Measurements from ENCODE around the gene RAPGEF2. TPM values are rescaled to one million over a fixed set of nuclear protein-coding genes. Genes with fewer than 3 reads are reported as not detected.
A peak's percentile ranks its signal among the peaks of the same experiment; 100 is the strongest.

RAPGEF2 gene
- total RNA-seq, 4 donors from 2014 or later, result 14.1 to 30.5 (median 21.4) TPM

DNA sequence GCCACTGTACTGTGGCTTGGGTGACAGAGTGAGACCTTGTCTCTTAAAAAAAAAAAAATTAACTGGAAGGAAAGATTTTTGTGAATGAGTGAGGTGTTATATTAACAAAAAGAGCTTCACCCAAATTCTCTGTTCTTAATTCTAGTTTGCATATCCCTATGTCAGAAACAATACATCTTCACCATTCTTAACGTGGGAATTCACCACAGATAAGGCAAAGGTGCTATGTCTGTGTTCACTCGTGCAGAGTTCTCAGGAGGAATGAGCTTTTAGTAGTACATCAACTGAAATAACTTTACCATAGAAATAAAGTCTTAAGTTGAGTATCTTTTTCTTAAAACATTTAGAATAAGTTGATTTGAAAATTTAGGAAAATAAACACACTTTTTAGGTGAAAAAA, 135.1 kb downstream of the RAPGEF2 start:
- 65 to 66% methylated on average over 2 of the region's 2 CpGs for WGBS, 2 donors

DNA sequence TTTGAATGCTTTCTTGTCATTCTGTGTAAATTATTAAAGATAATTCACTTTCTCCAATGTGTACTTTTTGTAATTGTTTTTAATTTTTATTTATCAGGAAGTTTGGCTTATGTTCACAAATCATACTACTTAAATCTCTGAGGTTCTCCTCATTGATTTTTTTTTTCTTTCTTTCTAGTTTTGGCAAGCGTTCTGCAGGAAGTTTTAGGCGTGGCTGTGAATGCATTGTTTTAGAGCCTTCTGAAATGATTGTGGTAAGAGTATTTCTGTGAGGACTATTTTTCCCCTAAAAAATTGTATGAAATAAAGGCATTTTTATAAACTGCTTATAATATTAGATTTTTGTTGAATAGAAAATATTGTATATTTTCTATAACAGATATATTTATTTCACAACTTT, 135.8 kb downstream of the RAPGEF2 start:
- Histone ChIP-seq H3K27ac (peak overlapping the region in 1 of 4 donors; percentile 28), H3K4me1 (peaks cover 0 to 16% (median 0%) of the 10 kb centered on the region in 3 donors), H3K36me3 (no peaks in the 10 kb centered on the region), H3K27me3 (no peaks in the 10 kb centered on the region), H3K9me3 (no peaks in the 10 kb centered on the region), H3K4me3 (no peak overlapping the region)
- 14 to 36% methylated on average over 2 of the region's 2 CpGs for WGBS, 2 donors
- TF ChIP-seq POLR2A (IDR thresholded peaks at IDR 0.05), result no peak
- TF ChIP-seq, protein P1, sequence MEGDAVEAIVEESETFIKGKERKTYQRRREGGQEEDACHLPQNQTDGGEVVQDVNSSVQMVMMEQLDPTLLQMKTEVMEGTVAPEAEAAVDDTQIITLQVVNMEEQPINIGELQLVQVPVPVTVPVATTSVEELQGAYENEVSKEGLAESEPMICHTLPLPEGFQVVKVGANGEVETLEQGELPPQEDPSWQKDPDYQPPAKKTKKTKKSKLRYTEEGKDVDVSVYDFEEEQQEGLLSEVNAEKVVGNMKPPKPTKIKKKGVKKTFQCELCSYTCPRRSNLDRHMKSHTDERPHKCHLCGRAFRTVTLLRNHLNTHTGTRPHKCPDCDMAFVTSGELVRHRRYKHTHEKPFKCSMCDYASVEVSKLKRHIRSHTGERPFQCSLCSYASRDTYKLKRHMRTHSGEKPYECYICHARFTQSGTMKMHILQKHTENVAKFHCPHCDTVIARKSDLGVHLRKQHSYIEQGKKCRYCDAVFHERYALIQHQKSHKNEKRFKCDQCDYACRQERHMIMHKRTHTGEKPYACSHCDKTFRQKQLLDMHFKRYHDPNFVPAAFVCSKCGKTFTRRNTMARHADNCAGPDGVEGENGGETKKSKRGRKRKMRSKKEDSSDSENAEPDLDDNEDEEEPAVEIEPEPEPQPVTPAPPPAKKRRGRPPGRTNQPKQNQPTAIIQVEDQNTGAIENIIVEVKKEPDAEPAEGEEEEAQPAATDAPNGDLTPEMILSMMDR (IDR thresholded peaks at IDR 0.05), result no peak
- intact Hi-C loops (cut with DNase I), result no loop called here
- DNase-seq, result no peak

More for the DNA sequence above, 135.1 kb downstream of the RAPGEF2 start:
- Histone ChIP-seq H3K9me3 (no peaks in the 10 kb centered on the region), H3K27ac (peak overlapping the region in 1 of 4 donors; percentile 28), H3K27me3 (no peaks in the 10 kb centered on the region), H3K4me1 (peaks cover 0 to 16% (median 0%) of the 10 kb centered on the region in 3 donors), H3K36me3 (no peaks in the 10 kb centered on the region), H3K4me3 (no peak overlapping the region)
- TF ChIP-seq, protein P1 (IDR thresholded peaks at IDR 0.05), result no peak
- no peak for TF ChIP-seq POLR2A (IDR thresholded peaks at IDR 0.05)
- intact Hi-C loops (cut with DNase I), result no loop called here
- DNase-seq, result no peak

DNA sequence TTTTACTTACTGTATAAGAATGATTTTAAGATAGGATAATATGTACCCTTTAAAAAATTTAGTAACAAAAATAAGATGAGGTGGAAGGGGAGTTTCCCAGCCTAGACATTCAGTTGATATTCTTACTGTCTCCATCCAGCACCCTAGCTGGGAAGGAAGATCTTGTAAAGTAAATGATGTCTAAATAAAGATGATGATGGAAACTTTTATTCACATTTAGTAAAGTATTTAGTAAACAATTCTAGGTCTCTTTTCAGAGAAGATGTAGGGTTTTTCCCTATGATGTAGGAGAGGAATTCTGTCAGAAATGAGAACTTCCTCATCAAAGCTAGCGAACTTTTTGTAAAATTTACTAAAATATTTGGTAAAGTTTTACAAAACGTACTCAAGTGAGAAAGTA, 136.8 kb downstream of the RAPGEF2 start:
- Histone ChIP-seq H3K36me3 (no peaks in the 10 kb centered on the region), H3K4me1 (peaks cover 0 to 16% (median 0%) of the 10 kb centered on the region in 3 donors), H3K9me3 (no peaks in the 10 kb centered on the region), H3K4me3 (no peak overlapping the region), H3K27ac (peak overlapping the region in 3 of 4 donors; percentile 46 to 59 (median 52)), H3K27me3 (no peaks in the 10 kb centered on the region)
- TF ChIP-seq, protein P1 (IDR thresholded peaks at IDR 0.05), result no peak
- TF ChIP-seq POLR2A (IDR thresholded peaks at IDR 0.05), result no peak
- 50 to 78% methylated on average over 2 of the region's 2 CpGs for WGBS, 2 donors
- intact Hi-C loops (cut with DNase I), result no loop called here
- DNase-seq, result no peak

DNA sequence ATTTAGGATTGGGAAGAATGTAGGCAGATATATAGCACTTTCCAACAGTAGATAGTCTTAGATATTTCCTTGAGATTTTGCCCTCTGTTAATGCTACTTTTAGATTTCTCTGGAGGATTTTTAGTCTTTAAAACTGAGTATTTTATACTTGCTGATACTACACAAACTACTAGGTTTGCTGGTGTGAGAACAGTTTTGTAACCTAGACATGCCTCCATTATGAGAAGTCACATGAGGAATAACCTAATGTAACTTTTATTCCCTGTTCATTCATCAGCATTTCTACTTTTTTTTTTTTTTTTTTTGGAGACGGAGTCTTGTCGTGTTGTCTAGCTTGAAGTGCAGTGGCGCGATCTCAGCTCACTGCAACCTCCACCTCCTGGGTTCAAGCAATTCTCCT, 137.2 kb downstream of the RAPGEF2 start:
- DNase-seq, result no peak
- Histone ChIP-seq H3K27ac (peak overlapping the region in 3 of 4 donors; percentile 46 to 59 (median 52)), H3K9me3 (no peaks in the 10 kb centered on the region), H3K4me3 (no peak overlapping the region), H3K4me1 (peaks cover 0 to 16% (median 0%) of the 10 kb centered on the region in 3 donors), H3K36me3 (no peaks in the 10 kb centered on the region), H3K27me3 (no peaks in the 10 kb centered on the region)
- WGBS, 2 donors, result 93 to 97% methylated on average over 4 of the region's 4 CpGs
- intact Hi-C loops (cut with DNase I), result no loop called here
- TF ChIP-seq, protein P1 (IDR thresholded peaks at IDR 0.05), result no peak
- no peak for TF ChIP-seq POLR2A (IDR thresholded peaks at IDR 0.05)

DNA sequence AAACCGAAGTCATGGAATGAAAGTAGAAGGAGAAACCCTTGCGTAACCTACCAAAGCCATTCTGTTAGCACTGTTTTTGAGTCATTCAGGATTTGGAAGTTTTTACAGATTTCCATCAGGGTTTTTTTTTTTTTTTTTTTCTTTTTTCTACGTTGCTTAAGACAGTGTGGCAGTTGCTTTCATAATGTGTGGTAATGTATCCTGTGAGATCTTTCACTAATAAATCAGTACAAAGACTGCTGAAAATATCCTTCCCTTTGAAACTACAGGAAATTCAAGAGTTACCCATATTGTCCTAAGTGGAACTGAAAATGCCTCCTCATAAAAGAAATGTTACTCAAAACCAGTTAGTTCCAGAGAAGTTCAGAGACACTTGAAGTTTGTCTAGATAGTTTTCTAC, 137.8 kb downstream of the RAPGEF2 start:
- Histone ChIP-seq H3K4me3 (no peak overlapping the region), H3K27me3 (no peaks in the 10 kb centered on the region), H3K9me3 (no peaks in the 10 kb centered on the region), H3K27ac (peak overlapping the region in 3 of 4 donors; percentile 52 to 62 (median 59)), H3K36me3 (no peaks in the 10 kb centered on the region), H3K4me1 (peaks cover 0 to 16% (median 0%) of the 10 kb centered on the region in 3 donors)
- TF ChIP-seq, protein P1 (IDR thresholded peaks at IDR 0.05), result no peak
- TF ChIP-seq POLR2A (IDR thresholded peaks at IDR 0.05), result no peak
- 57 to 62% methylated on average over 3 of the region's 3 CpGs for WGBS, 2 donors
- no peak for DNase-seq
- intact Hi-C loops (cut with DNase I), result no loop called here
